Measurements from ENCODE around the gene LDHD.

- TF ChIP-seq, protein P1, sequence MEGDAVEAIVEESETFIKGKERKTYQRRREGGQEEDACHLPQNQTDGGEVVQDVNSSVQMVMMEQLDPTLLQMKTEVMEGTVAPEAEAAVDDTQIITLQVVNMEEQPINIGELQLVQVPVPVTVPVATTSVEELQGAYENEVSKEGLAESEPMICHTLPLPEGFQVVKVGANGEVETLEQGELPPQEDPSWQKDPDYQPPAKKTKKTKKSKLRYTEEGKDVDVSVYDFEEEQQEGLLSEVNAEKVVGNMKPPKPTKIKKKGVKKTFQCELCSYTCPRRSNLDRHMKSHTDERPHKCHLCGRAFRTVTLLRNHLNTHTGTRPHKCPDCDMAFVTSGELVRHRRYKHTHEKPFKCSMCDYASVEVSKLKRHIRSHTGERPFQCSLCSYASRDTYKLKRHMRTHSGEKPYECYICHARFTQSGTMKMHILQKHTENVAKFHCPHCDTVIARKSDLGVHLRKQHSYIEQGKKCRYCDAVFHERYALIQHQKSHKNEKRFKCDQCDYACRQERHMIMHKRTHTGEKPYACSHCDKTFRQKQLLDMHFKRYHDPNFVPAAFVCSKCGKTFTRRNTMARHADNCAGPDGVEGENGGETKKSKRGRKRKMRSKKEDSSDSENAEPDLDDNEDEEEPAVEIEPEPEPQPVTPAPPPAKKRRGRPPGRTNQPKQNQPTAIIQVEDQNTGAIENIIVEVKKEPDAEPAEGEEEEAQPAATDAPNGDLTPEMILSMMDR (IDR thresholded peaks at IDR 0.05), result no peak
- TF ChIP-seq POLR2A (IDR thresholded peaks at IDR 0.05), result no peak
Measured at GRCh38 chr16:75072239-75072947, 44.2 kb downstream of the LDHD start.
